Stimulated activated naive CD4-positive, alpha-beta T cell (primary cell): ENCODE results near the gene CGB5.

Experiments used
- DNase-seq, 6 experiments: peaks; one replicate each; lab custom pipeline; 2025; lab: John Stamatoyannopoulos, UW

Gene CGB5

GRCh38 chr19:49086296-49086695 lies 42.6 kb downstream of the CGB5 start:
- DNase-seq = no peak

GRCh38 chr19:49091391-49092038 lies 47.9 kb downstream of the CGB5 start:
- DNase-seq = no peak

GRCh38 chr19:49092686-49093085 lies 49.0 kb downstream of the CGB5 start:
- no peak for DNase-seq
